Epithelial cell of umbilical artery (primary cell): ENCODE data around the gene CXCL10. TPM values are rescaled to one million over a fixed set of nuclear protein-coding genes. Genes with fewer than 3 reads are reported as not detected.

ENCODE experiments used
- total RNA-seq: library from RNA; depleted of rRNA; stranded (reverse); fragments of >200 nt; gene quantifications from 2 replicates; pipeline ENCODE4 v1.2.3, GENCODE V29; 2014

The CXCL10 gene
- total RNA-seq: 0.65 and 12.2 TPM in 2 replicates

GRCh38 chr4:76023389-76023788, at the start of gene CXCL10:
TSS of gene CXCL10 (minus strand) at chr4:76023497. CDS start at chr4:76023431, 66 bp downstream.

DNA sequence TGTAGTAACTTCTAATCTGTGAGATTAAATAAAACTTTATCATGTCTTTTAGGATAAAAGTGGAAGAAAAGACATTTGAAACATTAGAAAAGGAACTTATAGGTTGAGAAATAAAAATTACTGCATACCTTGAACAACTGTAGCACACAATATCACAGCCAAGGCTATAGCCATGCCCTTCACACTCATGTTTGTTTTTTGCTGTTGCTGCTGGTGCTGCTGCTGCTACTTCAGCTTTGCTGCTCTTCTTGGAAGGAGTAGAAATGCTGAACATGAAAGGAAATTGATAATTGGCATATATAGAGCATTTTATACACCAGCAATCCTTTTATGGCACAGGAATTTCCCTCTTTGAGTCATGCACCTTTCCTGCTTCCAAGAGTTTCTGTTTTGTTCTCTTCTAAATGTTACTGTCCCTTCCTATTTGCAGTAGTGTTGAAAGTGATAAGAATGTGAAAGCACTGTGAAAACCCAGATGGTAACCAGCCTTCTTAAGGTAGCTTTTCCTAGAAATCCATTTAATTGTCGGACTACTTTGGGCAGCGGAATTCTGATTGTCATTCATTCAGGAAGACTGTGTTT, 12.6 kb upstream of the CXCL10 start, which contains the start of gene CXCL11:
TSS of gene CXCL11 (minus strand) at position 272 of the 582 bp plus-strand sequence. CDS start at position 189, 83 bp downstream.

DNA sequence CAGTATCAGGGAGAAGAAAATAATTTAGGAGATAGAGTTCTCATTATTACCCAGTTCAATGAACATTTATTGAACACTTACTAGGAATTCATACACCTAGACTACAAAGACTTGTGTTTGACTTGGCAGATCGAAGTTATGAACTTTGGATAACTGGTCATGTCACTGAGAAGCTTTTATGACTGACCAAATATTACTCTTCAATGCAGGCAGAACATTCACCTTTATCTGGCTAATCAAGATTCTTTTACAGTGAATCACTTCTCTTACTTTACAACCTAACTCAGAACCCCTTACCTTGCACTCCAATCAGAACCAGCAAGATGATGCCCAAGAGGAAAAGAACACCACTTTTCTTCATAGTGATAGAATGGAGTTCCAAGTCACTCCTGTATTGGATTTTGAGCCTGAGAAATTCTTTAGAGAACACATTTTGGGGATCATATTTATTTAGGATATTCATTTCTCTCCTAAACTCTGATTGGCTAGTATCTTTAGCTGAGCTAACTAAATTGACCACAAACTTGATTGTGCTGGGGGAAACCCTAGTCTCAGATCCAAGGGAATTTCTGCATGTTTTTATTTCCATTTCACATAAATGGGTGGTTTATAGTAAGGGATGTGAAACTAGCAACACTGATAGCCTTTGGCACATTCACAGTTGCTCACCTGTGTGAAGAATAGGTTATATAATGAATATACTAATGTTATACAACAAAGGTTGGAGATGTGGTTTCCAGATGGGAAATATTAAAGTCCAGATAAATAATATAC, 16.0 kb downstream of the CXCL10 start, which contains the start of gene CXCL9:
TSS of gene CXCL9 (minus strand) at position 421 of the 774 bp plus-strand sequence. CDS start at position 361, 60 bp downstream.

Other genes starting within 250 kb of the CXCL10 start
- not detected in 2 replicates for gene PPEF2, start 121.0 kb downstream of the CXCL10 start, total RNA-seq
- 23.7 and 45.6 TPM in 2 replicates for gene NAAA, start 82.5 kb downstream of the CXCL10 start, total RNA-seq
- 26.4 and 27.0 TPM in 2 replicates for gene SDAD1, start 32.6 kb downstream of the CXCL10 start, total RNA-seq
- gene CXCL9, start 16.0 kb downstream of the CXCL10 start, total RNA-seq: not detected in 2 replicates
- gene CXCL11, start 12.6 kb upstream of the CXCL10 start, total RNA-seq: 1.9 and 12.0 TPM in 2 replicates
- not detected in 2 replicates for gene ART3, start 51.2 kb upstream of the CXCL10 start, total RNA-seq
- 64.1 and 72.1 TPM in 2 replicates for gene NUP54, start 124.9 kb upstream of the CXCL10 start, total RNA-seq
- 139 and 167 TPM in 2 replicates for gene SCARB2, start 190.3 kb upstream of the CXCL10 start, total RNA-seq
- 0.30 TPM in 1 of 2 replicates, not detected in the other for gene FAM47E, start 228.2 kb upstream of the CXCL10 start, total RNA-seq